H1 (cell line): ENCODE results near the gene ERICH3.

Experiments used
- HDAC2 ChIP-seq, 2 experiments: fragments of 300-600 bp in 1 of 2; sonication (generic) in 1 of 2; IDR thresholded peaks; 2 replicates each; pipeline ENCODE4 v1.6.1; 2011 to 2012; ENCODE audit warnings: low read depth in 2 of 2, low read length in 2 of 2, mild to moderate bottlenecking in 2 of 2, moderate library complexity in 2 of 2, borderline replicate concordance in 1 of 2, inconsistent platforms in 1 of 2
- POLR2A ChIP-seq, 2 experiments: IDR thresholded peaks; 1 replicate in 1 of 2; 2 replicates in 1 of 2; pipeline ENCODE4 v1.6.1; 2011; ENCODE audit warnings: low read depth in 2 of 2, low read length in 2 of 2, mild to moderate bottlenecking in 2 of 2; ENCODE audit errors: control extremely low read depth in 1 of 2
- TAF1 ChIP-seq: IDR thresholded peaks from 2 replicates; pipeline ENCODE4 v1.6.1; 2011; ENCODE audit warnings: mild to moderate bottlenecking, low read depth, low read length
- TF ChIP-seq, protein P1 (sequence below): IDR thresholded peaks from 2 replicates; pipeline ENCODE4 v1.6.1; 2011; ENCODE audit warnings: low read depth, mild to moderate bottlenecking, low read length; ENCODE audit not compliant: insufficient read depth

DNA sequence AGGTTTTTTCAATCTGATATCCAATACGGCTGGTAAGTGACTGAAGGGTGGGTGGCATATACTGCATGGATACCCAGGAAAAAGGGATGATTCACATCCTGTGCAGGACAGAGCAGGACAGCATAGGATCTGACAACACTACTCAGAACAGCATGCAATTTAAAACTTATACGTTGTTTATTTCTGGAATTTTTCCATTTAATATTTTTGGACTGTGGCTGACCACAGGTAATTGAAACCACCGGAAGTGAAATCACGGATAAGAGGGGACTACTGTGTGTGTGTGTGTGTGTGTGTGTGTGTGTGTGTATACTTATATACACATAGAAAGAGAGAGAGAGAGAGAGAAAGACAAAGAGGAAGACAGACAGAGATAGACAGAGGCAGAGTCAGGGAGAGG lies 23.0 kb downstream of the ERICH3 start:
- TF ChIP-seq POLR2A (IDR thresholded peaks at IDR 0.05; ENCODE audit: control extremely low read depth in 1 of 2, low read depth in 2 of 2, low read length in 2 of 2) (no peak), HDAC2 (IDR thresholded peaks at IDR 0.05; ENCODE audit: borderline replicate concordance in 1 of 2, low read depth in 2 of 2, low read length in 2 of 2) (no peak), TAF1 (no peak)
- TF ChIP-seq, protein P1, sequence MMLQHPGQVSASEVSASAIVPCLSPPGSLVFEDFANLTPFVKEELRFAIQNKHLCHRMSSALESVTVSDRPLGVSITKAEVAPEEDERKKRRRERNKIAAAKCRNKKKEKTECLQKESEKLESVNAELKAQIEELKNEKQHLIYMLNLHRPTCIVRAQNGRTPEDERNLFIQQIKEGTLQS: no peak
